NCI-H187 (cell line): ENCODE results near the gene OTULIN.

Source experiments
- DNase-seq, 2 experiments: peaks; one replicate each; lab custom pipeline; 2025; lab: John Stamatoyannopoulos, UW

Gene OTULIN

DNA sequence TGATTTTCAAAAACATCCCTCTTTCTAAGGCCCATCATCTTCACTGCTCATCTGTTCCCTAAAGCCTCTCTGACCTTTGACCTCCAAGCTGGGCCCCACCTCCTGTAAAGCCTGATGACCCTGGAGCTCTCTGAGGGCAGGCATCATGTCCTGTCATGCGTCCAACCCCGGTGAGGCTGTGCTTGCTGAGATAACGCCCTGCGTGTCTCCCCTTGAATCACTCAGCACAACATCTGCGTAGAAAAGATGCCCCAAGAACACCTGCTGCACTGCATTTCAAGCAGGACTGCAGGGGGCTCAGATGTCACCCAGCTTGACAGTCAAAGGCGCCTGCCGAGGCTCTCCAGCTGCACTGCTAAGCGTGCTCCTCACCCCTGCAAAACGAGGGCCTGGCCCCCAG, 78.0 kb downstream of the OTULIN start:
- peak; percentile 68 to 81 for DNase-seq

DNA sequence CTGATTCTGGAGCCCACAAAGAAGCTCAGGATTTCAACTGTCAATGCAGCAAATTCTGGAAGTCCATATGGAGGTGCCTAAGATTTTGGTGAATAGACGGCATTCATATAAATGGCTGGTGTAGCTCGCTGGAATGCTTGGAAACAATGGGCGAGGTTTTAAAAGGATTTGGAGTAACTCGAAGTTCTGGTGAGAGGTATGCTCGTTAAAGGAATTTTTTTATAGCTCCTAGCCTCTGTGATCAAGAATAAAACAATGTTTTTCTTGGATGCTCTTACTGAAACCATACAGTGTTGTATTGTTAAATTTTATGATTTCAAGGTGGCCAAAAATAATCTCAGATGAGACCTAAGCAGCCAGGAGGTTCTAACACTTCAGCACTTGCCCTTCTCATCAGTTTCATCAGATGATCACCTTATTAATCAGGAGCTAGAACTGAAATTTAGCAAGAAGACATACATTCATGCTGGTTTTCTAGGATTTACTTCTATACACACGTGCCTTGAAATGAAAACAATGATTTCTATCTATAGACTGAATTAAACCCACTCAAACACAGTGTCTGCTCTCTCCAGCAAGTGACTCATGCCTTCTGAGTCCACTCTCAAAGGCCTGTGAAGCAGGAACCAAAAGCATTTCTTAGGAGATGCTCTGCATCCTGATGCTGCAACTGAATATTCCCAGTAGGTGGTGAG, 79.2 kb downstream of the OTULIN start:
- no peak for DNase-seq

DNA sequence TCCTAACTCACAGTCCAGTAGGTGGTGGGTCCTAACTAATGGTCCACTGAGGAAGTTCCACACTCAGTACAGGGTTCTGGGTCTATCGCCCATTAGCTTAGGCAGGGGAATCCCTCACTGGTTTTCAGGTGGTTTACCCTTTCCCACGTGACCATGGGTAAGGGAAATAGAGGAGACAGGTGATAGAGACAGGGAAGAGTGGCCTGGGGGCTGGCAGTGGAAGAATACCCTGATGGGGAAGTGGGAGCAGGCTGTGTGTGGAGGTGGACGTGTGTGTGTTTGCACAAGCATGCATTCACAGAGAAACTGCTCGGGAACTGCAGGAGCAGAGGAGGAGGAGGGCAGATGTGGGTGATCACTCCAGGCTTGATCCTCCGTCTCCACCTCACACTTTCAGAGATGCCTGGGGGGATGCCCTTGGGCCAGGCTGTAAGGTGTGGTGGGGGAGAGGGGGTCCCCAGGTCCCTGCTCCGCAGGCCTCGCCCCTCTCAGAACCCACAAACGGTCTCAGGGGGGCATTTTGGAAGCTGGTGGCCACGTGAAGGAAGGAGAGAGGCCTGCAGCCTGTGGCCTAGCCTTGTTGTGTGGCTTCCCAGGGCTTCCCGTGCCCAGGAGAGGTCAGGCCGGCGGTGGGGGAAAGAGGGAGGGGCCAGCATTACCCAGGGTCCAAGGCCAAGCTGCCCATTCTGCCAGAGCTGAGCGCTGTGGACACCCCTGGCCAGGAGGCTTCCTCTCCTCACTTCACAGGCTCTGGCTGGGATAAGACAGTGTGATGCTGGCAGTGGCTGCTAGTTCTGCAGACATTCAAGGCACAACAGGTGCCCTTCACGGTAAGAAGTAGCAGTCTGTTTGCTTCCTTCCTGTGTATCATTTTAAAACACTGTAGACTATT, 80.0 kb downstream of the OTULIN start:
- DNase-seq: no peak

DNA sequence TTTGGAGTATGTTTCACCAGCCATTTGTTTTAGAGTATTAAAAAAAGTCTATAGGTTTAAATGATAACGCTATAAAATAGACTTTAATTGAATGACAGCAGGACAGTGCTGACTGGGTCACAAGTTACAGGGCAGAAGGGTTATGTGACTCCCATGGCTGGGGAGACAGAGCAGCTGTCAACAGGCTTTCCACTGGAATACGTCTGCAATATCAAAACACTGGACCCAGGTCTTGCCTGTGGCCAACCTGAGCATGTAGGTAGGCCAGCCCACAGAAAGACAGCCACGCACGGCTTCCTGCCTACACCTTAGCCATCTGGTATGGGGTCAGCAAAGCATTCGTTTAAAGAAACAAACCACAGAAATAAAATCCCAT, 80.7 kb downstream of the OTULIN start:
- DNase-seq: no peak

DNA sequence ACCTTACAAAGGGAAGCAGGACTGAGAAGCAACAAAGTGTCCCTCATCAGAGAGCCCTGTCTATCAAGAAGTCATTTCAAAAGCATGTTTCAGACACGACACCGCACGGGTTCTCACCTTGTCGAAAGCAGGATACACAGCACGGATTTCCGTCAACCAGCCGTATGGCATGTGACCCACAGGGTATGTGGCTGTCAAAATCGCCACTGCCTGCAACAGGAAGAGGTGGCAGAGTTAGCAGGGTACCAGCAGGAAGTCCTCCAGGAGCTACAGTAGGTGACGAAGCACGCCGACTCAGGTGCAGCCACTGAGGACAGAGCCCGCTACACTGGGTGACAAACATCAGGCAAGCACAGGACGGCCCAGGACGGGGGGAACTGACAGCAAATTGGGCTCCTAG, 81.2 kb downstream of the OTULIN start:
- DNase-seq: no peak

DNA sequence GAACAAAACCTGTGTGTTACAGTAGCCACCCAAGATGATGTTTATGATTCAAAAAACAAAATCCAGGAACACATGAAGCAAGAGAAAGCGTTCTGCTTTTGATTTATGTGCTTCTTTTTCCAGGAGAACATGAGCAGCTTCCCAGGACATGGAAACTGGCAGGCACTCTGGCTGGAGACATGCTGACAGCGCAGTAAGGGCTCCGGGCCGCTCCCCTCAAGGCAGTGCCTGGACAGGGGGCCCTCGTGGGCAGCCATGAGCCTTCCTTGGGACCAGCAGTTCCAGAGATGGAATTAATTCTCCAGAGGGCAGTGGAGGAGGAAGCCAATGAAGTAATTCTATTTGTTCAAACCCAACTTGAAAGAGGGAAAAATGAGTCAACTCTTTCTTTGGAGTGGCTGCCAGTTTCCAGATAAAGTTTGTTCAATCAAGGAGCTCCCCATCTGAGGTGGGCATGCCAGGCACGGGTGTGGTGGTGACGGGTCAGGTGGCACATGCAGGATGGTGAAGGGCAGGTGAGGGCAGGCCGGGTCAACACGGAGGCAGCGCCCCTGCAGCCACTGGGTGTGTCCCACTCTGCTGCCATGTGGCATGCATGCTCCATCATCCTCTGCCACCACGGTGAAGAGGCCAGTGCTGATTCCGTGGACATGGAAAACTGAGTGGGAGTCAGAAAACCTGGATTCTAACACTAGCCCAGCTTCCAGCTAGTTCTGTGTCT, 83.8 kb downstream of the OTULIN start:
- no peak for DNase-seq
